Measurements from ENCODE around the gene TMEM117. TPM values are rescaled to one million over a fixed set of nuclear protein-coding genes. Genes with fewer than 3 reads are reported as not detected.

TMEM117 gene
- total and polyA plus RNA-seq, 2 donors (not counting 1 experiment from before 2014, with no cell fraction given): 2.0 to 10.4 TPM

DNA sequence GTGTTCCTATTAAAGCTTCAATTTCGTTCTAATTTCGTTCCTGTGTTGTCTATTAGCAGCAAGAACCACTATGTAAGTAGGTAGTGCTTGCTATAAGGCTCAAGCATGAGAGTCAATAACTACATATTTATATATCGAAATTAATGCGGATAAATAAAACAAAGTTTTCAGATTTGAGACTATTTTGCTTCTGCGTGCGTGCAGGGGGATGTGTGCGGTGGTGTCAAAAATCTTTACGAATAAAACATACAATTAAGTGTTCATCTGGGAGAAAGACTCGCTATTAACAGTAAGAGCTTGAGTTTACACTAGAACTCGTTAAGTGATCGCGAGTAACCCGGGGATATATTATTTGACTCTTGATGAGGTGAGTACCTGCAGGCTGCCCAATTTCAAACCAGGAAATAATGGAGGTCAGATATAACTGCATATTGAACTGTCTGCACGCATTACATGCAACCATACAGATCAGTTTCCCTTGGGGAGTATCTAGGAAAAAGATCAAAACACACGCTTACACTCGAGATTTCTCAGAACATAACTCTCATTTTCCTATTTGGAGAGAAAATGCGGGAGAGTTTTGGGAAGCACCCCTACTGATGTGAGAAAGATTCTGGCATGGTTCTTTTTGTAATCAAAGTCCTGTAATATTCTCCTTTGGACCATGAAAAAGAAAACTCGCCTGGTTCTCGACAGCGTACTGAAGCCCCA is 30.6 kb upstream of the TMEM117 start:
- Histone ChIP-seq H3K4me1 (ENCODE audit: control insufficient read depth in 2 of 2, insufficient read depth in 2 of 2, low read length in 2 of 2) (peaks cover 11 to 28% of the 10 kb centered on the region in 2 donors), H3K79me2 (ENCODE audit: control insufficient read depth, insufficient read depth, low read length) (peaks cover 40% of the 10 kb centered on the region), H3K27me3 (replicated peaks in 1 of 4; ENCODE audit: control extremely low read depth in 1 of 4, control insufficient read depth in 3 of 4, insufficient read depth in 4 of 4, low read length in 3 of 4) (no peaks in the 10 kb centered on the region), H3K9me3 (ENCODE audit: control extremely low read depth in 1 of 3, control insufficient read depth in 2 of 3, insufficient read depth in 1 of 3, low read length in 2 of 3) (no peaks in the 10 kb centered on the region), H3K36me3 (replicated peaks in 1 of 2; ENCODE audit: control extremely low read depth in 1 of 2, control insufficient read depth in 1 of 2, extremely low read depth in 1 of 2, insufficient read depth in 2 of 2, low read length in 1 of 2) (peaks cover 7 to 25% of the 10 kb centered on the region in 2 experiments), H3K9ac (ENCODE audit: low read length) (peak overlapping the region; percentile 97), H3K4me2 (replicated peaks; ENCODE audit: low read depth, low read length, poor library complexity, severe bottlenecking) (peak overlapping the region; percentile 85), H3K27ac (ENCODE audit: low read length in 2 of 2) (peak overlapping the region; percentile 59 to 96), H4K20me1 (ENCODE audit: control insufficient read depth, insufficient read depth, low read length, poor library complexity, severe bottlenecking) (peaks cover 7% of the 10 kb centered on the region), H2AFZ (ENCODE audit: insufficient read depth, low read depth, low read length, poor library complexity, severe bottlenecking) (peak overlapping the region; percentile 92), H3K4me3 (ENCODE audit: control extremely low read depth in 1 of 5, extremely low read depth in 1 of 5, insufficient read depth in 1 of 5, low read depth in 2 of 5, low read length in 4 of 5) (peak overlapping the region; percentile 78 to 94 (median 84))
- Mint-ChIP-seq H3K4me3 (peak overlapping the region; percentile 99), H3K27ac (peak overlapping the region; percentile 100), H3K9me3 (ENCODE audit: insufficient read depth) (no peaks in the 10 kb centered on the region), H3K4me1 (peaks cover 24% of the 10 kb centered on the region), H3K27me3 (no peaks in the 10 kb centered on the region)
- DNase-seq (peak; percentile 28), ATAC-seq (ENCODE audit: low read depth) (no peak)
- 0% methylated on average over 6 of the region's 20 CpGs for WGBS (ENCODE audit: insufficient coverage)
- POLR2A ChIA-PET: interaction anchor here (1.0 to 2.6 kb wide), 3 partner anchors 31 to 77 kb away, joined by 3 to 29 read pairs (median 17); partner anchors contain the start of genes IRAK4, PUS7L and TMEM117
- TF ChIP-seq EZH2 (IDR thresholded peaks at IDR 0.05; ENCODE audit: borderline replicate concordance, insufficient read depth, low read depth, low read length, poor library complexity, severe bottlenecking): no peak
- TF ChIP-seq, protein P1, sequence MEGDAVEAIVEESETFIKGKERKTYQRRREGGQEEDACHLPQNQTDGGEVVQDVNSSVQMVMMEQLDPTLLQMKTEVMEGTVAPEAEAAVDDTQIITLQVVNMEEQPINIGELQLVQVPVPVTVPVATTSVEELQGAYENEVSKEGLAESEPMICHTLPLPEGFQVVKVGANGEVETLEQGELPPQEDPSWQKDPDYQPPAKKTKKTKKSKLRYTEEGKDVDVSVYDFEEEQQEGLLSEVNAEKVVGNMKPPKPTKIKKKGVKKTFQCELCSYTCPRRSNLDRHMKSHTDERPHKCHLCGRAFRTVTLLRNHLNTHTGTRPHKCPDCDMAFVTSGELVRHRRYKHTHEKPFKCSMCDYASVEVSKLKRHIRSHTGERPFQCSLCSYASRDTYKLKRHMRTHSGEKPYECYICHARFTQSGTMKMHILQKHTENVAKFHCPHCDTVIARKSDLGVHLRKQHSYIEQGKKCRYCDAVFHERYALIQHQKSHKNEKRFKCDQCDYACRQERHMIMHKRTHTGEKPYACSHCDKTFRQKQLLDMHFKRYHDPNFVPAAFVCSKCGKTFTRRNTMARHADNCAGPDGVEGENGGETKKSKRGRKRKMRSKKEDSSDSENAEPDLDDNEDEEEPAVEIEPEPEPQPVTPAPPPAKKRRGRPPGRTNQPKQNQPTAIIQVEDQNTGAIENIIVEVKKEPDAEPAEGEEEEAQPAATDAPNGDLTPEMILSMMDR (IDR thresholded peaks at IDR 0.05): no peak
- CTCF ChIA-PET: interaction anchor here (0.9 to 2.9 kb wide), 7 partner anchors 12 to 77 kb away, joined by 3 to 14 read pairs (median 4); partner anchors contain the start of gene TMEM117
- intact Hi-C loops (cut with micrococcal nuclease): loop anchor here (5.0 kb wide), 1 partner anchor 1323 kb away; no protein-coding TSS in a partner anchor

Measured in B cell (primary cell).